ENCODE results near the gene TGFB3.
"Not testable (repeated sequence)": the region's sequence is repeated elsewhere in the genome, so short reads cannot be mapped to it uniquely, and the experiment has no call there.

The TGFB3 gene

DNA sequence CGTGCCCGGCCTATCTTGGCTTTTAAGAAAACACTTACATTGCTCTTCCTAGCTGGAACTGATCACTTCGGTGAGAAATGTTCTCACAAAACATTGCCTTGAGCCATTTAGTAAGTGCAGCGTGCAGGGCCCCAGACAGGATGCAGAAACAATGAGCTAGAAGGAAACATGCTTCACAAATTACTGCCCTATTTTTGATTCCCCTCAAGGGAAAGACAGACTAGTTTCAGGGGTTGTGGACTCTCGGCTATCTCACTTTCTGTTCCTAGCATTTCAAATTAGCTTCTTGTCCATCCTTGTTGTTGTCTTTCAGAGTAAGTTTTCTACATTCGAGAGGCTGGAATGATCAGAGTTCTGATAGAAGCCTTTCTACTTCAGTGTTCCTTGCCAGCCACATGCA is 21.6 kb downstream of the TGFB3 start:
- DNase-seq (ENCODE audit: low spot score): no peak

DNA sequence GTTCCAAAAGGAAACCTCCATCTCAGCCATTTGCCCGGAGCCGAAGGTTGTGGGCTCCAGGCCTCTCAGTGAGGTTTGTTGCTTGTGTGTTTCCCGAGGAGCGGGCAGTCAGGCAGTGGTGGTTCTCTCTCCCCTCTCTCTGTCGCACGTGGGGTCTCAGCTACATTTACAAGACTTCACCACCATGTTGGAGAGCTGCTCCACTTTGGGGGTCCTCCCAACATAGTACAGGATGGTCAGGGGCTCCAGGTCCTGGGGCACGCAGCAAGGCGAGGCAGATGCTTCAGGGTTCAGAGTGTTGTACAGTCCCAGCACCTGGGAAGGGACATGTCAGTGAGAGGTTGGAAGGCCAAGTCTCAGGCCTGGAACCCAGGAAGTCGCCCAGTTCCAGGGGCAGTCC is 22.8 kb downstream of the TGFB3 start:
- DNase-seq (ENCODE audit: low spot score): no peak

DNA sequence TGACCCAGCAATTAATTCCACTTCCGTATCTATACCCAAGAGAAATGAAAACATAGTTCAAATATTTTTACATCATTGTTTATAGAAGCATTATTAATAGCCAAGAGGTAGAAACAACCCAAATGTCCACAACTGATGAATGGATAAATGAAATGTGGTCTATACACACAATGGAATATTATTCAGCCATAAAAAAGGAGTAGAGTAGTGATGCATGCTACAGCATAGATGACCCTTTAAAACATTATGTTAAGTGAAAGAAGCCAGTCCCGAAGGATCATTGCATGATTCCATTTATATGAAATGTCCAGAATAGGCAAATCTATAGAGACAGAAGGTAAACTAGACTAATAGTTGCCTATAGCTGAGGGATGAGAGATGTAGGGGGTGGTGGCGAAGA is 29.3 kb downstream of the TGFB3 start:
- no peak for DNase-seq (ENCODE audit: low spot score)

GRCh38 chr14:75946785-75947184 is 35.0 kb downstream of the TGFB3 start:
- DNase-seq (ENCODE audit: low spot score): no peak

DNA sequence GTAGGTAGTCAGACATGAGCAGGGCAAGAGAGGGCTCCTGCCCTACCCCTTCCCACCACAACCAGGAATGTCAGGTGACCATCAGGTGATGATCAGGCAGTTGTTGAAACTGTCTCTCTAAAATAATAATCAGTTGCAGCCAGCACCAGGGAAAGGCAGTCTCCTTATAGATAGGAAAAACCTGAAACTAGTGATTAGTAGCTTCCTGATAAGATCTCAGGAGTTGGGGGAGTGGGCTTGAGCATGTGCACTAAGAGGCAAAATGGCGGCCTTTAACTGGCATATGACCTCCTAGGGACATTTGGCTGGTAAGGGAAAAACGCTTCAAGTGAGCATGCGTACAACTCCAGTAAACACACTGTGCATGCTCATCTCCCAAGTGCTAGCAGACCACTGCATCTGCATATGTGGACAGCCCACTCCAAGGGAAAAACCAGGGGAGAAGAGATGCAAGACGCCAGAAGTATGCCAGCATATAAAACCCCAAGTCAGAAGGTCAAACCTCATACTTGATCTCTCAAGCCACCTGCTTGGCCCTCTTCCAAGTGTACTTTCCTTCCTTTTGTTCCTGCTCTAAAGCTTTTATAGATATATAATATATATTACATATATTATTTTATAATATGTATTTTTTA is 37.1 kb downstream of the TGFB3 start:
- no peak for DNase-seq (ENCODE audit: low spot score)

DNA sequence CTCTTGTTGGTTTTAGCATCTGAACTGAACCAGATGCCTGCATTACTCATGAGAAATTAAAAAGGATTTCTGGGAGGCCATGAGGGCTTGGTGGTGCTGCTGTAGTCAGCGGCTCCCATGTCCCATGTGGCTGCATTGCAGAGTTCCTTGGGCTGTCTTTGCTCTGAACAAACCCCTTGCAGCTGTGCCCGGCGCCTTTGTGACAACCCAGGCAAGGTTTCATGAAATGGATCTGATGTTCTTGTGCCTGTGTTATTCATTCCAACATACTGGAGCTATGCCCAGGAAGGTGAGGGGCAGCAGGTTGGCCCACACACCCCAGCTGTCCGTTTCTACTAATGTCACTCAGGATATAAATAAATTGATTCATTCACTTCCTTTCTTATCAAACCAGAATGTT is 40.8 kb downstream of the TGFB3 start:
- no peak for DNase-seq (ENCODE audit: low spot score)

DNA sequence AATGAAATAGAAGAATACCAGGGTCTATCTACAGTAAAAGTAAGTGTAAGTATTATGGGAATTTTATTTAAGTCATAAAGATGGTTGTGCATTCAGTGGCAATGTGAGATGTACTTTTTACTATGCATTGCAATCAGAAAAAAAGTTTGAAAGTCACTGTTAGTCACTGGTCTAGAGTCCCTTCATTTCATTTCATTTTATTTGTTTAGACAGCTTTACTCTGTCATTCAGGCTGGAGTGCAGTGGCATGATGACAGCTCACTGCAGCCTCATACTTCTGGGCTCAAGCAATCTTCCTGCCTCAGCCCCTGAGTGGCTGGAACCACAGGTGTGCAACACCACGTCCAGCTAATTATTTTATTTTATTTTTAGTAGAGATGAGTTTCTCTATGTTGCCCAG is 42.6 kb downstream of the TGFB3 start:
- DNase-seq (ENCODE audit: low spot score): no peak

DNA sequence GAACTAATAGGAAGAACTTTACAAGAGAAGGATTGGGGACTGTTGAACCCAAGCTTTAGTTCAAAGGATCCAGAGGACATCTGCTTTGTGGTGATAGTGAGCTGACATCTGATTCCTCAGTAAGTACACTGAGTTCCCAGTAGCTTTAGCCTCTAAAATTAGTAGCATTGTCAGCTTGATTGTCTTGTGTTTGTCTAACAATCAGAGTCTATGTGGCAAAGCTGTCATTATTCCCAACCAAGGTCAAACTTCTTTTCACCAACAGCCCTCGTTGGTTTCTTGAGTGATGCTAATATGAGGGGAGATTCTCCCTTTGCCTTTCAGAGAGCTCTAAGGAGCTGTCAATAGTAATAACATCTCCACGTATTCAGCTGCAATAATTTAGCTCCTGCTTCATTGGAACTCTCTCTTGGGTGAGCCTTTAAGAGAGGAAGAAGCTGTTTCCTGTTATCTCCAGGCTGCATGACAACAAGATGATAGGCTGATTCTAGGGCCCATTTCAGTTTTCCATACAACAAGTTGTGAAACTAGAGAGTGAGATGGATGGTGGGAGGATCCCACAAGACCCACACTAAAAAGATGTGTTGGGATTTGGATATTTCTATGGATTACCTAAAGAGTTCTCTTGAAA is 46.7 kb downstream of the TGFB3 start:
- peak; percentile 59 for DNase-seq (ENCODE audit: low spot score)

DNA sequence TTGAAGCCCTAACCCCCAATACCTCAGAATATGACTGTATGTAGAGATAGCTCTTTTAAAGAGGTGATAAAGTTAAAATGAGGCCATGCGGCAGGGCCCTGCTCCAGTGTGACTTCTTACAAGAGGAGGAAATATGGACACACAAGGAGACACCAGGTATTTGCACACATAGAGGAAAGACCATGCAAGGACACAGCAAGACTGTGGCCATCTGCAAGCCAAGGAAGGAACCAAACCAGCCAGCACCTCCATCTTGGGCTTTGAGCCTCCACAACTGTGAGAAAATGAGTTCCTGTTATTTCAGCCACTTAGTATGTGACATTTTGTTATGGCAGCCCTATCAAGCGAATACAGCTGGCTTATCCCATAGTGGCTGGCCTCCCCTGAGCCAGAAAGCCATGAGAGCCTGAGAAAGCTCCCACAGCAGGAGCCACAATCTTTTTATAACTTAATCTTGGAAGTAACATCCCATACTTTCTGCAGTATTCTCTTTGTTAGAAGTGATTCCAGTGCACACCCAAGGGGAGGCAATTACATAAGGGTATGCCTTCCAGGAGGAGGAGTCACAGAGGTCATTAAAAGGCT is 48.0 kb downstream of the TGFB3 start:
- no peak for DNase-seq (ENCODE audit: low spot score)

DNA sequence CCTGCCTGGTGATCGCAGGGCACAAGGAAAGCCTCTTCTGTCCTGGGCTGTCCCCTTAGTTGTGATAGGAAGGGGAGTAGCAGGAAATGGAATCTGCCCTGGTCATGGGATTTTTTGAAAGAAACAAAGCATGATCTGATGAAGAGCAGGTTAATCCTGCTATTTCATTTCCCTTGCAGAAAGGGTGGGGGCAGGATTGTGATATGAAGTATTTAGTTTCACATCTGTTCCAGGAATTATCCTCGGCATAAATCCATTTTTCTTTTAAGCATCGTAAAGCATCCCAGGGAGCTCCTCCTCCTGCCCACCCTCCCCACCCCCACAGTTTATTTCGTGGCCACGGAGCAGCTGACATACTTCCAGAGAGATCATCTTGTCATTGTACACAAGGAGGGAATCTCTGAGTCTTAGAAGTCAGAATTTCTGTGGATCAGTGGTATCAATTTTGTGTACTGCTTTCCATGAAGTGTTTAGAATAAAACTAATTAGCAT is 53.1 kb downstream of the TGFB3 start:
- DNase-seq (ENCODE audit: low spot score): peak; percentile 39

DNA sequence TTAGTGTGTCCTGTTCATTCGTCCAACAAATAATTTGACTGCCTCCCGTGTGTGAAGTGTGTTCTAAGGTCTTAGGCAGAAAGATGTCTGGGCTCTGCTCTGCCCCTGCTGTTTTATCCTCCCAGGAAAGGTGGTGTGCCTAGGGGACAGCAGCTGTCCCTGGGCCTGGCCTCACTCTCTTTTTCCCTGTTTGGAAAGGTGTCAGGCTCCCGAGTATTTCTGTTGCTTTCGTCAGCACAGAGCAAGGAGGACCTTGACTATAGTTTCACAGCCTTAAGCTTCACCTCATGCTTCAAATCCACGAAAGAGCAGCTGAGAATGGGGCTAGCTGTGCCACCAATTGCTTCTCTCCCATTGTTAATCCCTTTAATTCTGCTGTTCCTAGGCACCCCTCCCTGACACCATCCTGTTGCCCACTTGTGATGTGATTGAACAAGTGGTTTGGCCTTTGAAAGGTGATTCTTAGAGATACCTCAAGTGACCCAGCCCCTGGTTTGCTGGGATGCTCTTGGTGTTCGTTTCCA is 54.2 kb downstream of the TGFB3 start:
- no peak for DNase-seq (ENCODE audit: low spot score)

DNA sequence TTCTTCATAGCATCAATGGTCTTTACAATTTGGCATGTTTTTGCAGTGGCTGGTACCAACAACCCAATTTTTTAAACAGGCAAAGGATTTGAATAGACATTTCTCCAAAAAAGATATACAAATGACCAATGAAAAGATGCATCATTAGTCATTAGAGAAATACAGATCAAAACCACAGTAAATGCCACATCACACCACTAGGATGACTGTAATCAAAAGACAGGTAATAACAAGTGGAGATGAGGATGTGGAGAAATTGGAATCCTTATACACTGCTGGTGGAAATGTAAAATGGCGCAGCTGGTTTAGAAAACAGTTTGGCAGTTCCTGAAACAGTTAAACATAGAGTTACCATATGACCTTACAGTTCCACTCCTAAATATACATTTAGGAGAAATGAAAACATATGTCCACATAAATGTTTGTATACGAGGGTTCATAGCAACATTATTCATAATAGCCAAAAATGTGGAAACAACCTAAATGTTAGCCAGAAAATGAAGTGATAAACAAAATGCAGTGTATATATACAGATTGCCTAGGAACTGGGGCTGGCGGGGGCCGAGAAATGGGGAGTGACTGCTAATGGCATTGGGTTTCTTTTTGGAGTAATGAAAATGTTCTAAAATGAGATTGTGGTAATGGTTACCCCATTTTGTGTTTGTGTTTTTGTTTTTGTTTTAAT is 55.2 kb downstream of the TGFB3 start:
- no peak for DNase-seq (ENCODE audit: low spot score)

DNA sequence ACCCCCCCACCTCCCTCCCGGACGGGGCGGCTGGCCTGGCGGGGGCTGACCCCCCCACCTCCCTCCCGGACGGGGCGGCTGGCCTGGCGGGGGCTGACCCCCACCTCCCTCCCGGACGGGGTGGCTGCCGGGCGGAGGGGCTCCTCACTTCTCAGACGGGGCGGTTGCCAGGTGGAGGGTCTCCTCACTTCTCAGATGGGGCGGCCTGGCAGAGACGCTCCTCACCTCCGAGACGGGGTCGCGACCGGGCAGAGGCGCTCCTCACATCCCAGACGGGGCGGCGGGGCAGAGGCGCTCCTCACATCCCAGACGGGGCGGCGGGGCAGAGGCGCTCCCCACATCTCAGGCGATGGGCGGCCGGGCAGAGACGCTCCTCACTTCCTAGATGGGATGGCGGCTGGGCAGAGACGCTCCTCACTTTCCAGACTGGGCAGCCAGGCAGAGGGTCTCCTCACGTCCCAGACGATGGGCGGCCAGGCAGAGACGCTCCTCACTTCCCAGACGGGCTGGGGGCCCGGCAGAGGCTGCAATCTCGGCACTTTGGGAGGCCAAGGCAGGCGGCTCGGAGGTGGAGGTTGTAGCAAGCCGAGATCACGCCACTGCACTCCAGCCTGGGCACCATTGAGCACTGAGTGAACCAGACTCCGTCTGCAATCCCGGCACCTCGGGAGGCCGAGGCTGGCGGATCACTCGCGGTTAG is 56.5 kb downstream of the TGFB3 start:
- not testable (repeated sequence) for DNase-seq (ENCODE audit: low spot score)

DNA sequence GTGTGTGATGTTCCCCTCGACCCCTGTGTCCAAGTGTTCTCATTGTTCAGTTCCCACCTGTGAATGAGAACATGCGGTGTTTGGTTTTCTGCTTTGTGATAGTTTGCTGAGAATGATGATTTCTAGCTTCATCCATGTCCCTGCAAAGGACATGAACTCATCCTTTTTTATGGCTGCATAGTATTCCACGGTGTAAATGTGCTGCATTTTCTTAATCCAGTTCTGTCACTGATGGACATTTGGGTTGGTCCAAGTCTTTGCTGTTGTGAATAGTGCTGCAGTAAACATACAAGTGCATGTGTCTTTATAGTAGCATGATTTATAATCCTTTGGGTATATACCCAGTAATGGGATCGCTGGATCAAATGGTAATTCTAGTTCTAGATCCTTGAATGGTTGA is 61.4 kb downstream of the TGFB3 start:
- not testable (repeated sequence) for DNase-seq (ENCODE audit: low spot score)

DNA sequence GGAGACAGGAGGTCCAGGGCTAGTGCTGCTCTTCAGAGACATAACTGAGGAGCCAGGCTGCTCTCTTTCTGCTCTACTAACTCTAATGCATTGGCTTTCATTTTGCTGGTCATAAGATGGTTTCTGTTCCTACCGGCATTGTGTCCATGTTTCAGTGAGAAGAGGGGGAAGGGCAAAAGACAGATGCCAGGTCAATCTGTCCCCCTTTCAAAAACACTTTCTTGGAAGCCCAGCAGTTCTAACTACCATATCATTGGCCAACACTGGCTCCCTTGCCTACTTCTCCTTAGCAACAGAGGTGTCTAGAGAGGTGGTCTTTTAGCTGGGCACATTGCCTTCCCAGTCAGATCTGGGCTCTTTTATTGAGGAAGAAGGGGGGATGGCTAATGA is 63.9 kb downstream of the TGFB3 start:
- no peak for DNase-seq (ENCODE audit: low spot score)

GRCh38 chr14:75917322-75917945 is 64.4 kb downstream of the TGFB3 start:
- DNase-seq (ENCODE audit: low spot score): no peak

- no peak for DNase-seq (ENCODE audit: low spot score)
Observed at GRCh38 chr14:75915045-75915444, 66.8 kb downstream of the TGFB3 start.

GRCh38 chr14:75913183-75913582 is 68.6 kb downstream of the TGFB3 start:
- DNase-seq (ENCODE audit: low spot score): no peak

DNA sequence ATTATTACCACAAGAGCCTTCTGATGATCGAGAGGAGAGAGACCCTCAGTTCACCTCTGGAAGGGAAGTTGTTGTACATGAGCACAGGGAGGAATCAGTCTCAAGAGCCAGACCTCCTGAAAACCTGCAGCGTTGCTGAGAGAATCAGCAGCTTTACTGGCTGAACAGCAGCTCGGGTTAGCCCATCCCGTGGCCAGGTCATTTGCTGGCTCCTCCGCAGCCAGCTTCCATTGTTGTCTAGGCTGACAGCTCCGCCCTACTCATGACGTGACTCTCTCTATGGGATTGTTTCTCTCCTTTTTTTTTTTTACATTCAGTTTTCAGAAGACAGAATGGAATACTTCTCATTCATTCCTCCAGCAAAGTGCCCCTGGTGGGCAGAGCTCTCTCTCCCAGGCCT is 69.9 kb downstream of the TGFB3 start:
- DNase-seq (ENCODE audit: low spot score): peak; percentile 39

- DNase-seq (ENCODE audit: low spot score): no peak
Observed at GRCh38 chr14:75910048-75910447, 71.7 kb downstream of the TGFB3 start.

DNA sequence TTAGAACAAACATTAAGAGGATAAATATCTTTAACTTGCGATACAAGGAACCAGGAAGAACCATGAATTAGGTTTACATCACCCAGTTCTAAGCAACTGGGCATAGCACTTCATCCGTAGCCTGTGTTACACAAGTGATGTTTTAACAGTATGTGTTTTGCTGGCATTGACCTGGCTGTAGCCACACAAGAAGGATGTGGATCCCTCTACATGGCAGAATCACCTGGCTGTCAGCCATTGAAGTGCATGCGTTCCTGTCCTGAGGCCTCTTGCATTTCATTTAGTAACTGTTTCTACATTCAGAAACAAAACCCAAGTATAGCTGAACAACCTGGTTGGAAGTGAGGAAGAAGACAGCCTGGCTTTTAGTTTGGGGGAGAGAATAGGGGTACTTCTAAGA is 72.2 kb downstream of the TGFB3 start:
- DNase-seq (ENCODE audit: low spot score): no peak

Measured in putamen (tissue), 1 donor.